GM12878 (cell line): Measurements from ENCODE around the gene MAP3K1. TPM values are rescaled to one million over a fixed set of nuclear protein-coding genes. Genes with fewer than 3 reads are reported as not detected.

Experiments used
- ATF7 ChIP-seq: fragments of 450-650 bp; IDR thresholded peaks from 2 replicates; pipeline ENCODE4 v1.6.1; 2016; ENCODE audit warnings: low read depth, mild to moderate bottlenecking
- CBFB ChIP-seq: IDR thresholded peaks from 2 replicates; pipeline ENCODE4 v1.6.1; 2016; ENCODE audit warnings: antibody characterized with exemption, low read depth
- CUX1 ChIP-seq: IDR thresholded peaks from 2 replicates; pipeline ENCODE4 v1.6.1; 2012; ENCODE audit warnings: improper control_type of control experiment, low read depth, low read length; ENCODE audit not compliant: insufficient replicate concordance
- EED ChIP-seq: sonication (generic); IDR thresholded peaks from 2 replicates; pipeline ENCODE4 v1.6.1; 2016; ENCODE audit warnings: antibody characterized with exemption, low read depth
- ESRRA ChIP-seq: IDR thresholded peaks from 2 replicates; pipeline ENCODE4 v1.6.1; 2012; ENCODE audit warnings: mild to moderate bottlenecking, low read length, improper control_type of control experiment
- HDAC6 ChIP-seq: fragments of 200-600 bp; sonication (generic); IDR thresholded peaks from one replicate; pipeline ENCODE4 v1.8.0; 2017; ENCODE audit warnings: antibody characterized with exemption; ENCODE audit not compliant: unreplicated experiment
- IKZF2 ChIP-seq, 2 experiments: fragments of 450-650 bp; IDR thresholded peaks; 2 replicates each; pipeline ENCODE4 v1.6.1; 2017; ENCODE audit warnings: mild to moderate bottlenecking in 2 of 2, moderate library complexity in 2 of 2
- RBBP5 ChIP-seq: fragments of 200-600 bp; sonication (generic); conservative IDR thresholded peaks from 2 replicates; pipeline ENCODE4 v1.6.1; 2016
- SMAD5 ChIP-seq: IDR thresholded peaks from 2 replicates; pipeline ENCODE4 v1.6.1; 2016; ENCODE audit warnings: antibody characterized with exemption, low read depth
- TARDBP ChIP-seq: IDR thresholded peaks from 2 replicates; pipeline ENCODE4 v1.6.1; 2016; ENCODE audit warnings: borderline replicate concordance
- ZNF622 ChIP-seq: fragments of 450-650 bp; IDR thresholded peaks from 2 replicates; pipeline ENCODE4 v1.6.1; 2017; ENCODE audit warnings: mild to moderate bottlenecking, inconsistent platforms
- polyA plus RNA-seq, 11 experiments: library from polyadenylated mRNA; depleted of rRNA in 4 of 11; unstranded in 6 of 11; stranded (reverse) in 5 of 11; fragments of >200 nt; fragmentation: Nextera tagmentation in 4 of 11; fragmentation: Illumina TruSeq in 1 of 11; extraction: Ambion mirVana in 4 of 11; extraction: Trizol in 1 of 11; gene quantifications; 1 replicate in 1 of 11; 2 replicates in 10 of 11; pipeline versions ENCODE4 v1.2.1 to v1.2.3, GENCODE V29; 2011 to 2016; ENCODE audit warnings: inconsistent platforms in 2 of 11, missing spikeins in 2 of 11, low read depth in 1 of 11
- total RNA-seq, 4 experiments: library from RNA; depleted of rRNA in 3 of 4; stranded (reverse); fragments of >200 nt in 3 of 4; fragmentation: Illumina TruSeq in 1 of 4; extraction: Trizol in 1 of 4; gene quantifications; 2 replicates each; pipeline versions ENCODE4 v1.2.1 to v1.2.3, GENCODE V29; 2013 to 2021
- TF ChIP-seq, protein P1 (sequence below): fragments of 450-650 bp; IDR thresholded peaks from 2 replicates; pipeline ENCODE4 v1.6.1; 2016; ENCODE audit warnings: mild to moderate bottlenecking, moderate library complexity, borderline replicate concordance
- TF ChIP-seq, protein P2 (sequence below), 3 experiments: IDR thresholded peaks in 2 of 3; conservative IDR thresholded peaks in 1 of 3; 2 replicates each; pipeline ENCODE4 v1.5.1; 2011; ENCODE audit warnings: low read depth in 3 of 3, low read length in 3 of 3, mild to moderate bottlenecking in 3 of 3, control low read depth in 2 of 3, moderate library complexity in 2 of 3, inconsistent platforms in 1 of 3, mixed read lengths in 1 of 3; ENCODE audit not compliant: control insufficient read depth in 2 of 3, insufficient read depth in 1 of 3; ENCODE audit errors: extremely low read depth in 1 of 3

MAP3K1 gene
- total and polyA plus RNA-seq, 10 of the 15 experiments (the other 5 are each of a cell fraction or from before 2014, with no cell fraction given), result 7.5 to 24.6 (median 12.6) TPM

DNA sequence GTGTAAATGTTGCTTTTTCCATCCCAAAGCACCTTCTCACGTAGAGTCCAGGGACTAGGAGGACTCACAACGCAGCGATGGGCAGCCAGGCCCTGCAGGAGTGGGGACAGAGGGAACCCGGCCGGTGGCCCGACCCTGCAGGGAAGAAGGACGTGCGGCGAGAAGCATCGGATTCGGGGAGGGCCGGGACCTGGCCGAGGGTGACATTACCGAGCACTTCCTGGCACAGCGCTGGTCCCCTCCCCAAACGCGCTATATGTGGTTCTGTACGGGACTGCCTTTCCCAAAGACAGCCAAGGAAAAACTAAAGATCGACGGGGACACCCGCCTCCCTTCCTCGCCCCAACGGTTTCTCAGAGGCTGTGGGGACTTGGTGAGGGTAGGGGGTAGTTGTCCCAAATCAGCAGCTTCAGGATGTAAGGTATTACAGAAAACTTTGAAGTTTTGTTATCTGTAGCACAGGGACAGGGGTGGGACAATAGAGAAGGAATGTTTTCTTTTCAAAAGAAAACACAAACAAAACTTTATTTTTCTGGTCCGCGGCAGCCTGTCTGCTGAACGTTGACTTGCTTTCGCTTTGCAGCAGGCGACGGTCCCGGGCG, 887 bp upstream of the MAP3K1 start (continued):
- TF ChIP-seq, protein P1, sequence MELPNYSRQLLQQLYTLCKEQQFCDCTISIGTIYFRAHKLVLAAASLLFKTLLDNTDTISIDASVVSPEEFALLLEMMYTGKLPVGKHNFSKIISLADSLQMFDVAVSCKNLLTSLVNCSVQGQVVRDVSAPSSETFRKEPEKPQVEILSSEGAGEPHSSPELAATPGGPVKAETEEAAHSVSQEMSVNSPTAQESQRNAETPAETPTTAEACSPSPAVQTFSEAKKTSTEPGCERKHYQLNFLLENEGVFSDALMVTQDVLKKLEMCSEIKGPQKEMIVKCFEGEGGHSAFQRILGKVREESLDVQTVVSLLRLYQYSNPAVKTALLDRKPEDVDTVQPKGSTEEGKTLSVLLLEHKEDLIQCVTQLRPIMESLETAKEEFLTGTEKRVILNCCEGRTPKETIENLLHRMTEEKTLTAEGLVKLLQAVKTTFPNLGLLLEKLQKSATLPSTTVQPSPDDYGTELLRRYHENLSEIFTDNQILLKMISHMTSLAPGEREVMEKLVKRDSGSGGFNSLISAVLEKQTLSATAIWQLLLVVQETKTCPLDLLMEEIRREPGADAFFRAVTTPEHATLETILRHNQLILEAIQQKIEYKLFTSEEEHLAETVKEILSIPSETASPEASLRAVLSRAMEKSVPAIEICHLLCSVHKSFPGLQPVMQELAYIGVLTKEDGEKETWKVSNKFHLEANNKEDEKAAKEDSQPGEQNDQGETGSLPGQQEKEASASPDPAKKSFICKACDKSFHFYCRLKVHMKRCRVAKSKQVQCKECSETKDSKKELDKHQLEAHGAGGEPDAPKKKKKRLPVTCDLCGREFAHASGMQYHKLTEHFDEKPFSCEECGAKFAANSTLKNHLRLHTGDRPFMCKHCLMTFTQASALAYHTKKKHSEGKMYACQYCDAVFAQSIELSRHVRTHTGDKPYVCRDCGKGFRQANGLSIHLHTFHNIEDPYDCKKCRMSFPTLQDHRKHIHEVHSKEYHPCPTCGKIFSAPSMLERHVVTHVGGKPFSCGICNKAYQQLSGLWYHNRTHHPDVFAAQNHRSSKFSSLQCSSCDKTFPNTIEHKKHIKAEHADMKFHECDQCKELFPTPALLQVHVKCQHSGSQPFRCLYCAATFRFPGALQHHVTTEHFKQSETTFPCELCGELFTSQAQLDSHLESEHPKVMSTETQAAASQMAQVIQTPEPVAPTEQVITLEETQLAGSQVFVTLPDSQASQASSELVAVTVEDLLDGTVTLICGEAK, result peak; percentile 89
- no peak for TF ChIP-seq TARDBP
- no peak for TF ChIP-seq HDAC6
- TF ChIP-seq CUX1, result no peak
- TF ChIP-seq IKZF2 (IDR thresholded peaks at IDR 0.05), result peak; percentile 16 to 31; a peak in 1 of 4 replicates
- TF ChIP-seq ZNF622, result no peak
- TF ChIP-seq RBBP5, result no peak
- TF ChIP-seq, protein P2, sequence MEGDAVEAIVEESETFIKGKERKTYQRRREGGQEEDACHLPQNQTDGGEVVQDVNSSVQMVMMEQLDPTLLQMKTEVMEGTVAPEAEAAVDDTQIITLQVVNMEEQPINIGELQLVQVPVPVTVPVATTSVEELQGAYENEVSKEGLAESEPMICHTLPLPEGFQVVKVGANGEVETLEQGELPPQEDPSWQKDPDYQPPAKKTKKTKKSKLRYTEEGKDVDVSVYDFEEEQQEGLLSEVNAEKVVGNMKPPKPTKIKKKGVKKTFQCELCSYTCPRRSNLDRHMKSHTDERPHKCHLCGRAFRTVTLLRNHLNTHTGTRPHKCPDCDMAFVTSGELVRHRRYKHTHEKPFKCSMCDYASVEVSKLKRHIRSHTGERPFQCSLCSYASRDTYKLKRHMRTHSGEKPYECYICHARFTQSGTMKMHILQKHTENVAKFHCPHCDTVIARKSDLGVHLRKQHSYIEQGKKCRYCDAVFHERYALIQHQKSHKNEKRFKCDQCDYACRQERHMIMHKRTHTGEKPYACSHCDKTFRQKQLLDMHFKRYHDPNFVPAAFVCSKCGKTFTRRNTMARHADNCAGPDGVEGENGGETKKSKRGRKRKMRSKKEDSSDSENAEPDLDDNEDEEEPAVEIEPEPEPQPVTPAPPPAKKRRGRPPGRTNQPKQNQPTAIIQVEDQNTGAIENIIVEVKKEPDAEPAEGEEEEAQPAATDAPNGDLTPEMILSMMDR (IDR thresholded peaks at IDR 0.05 in 2 of 3, conservative IDR thresholded peaks at IDR 0.05 in 1 of 3; ENCODE audit: control insufficient read depth in 2 of 3, extremely low read depth in 1 of 3, insufficient read depth in 1 of 3, low read depth in 3 of 3, low read length in 3 of 3), result peak in 2 of 3 experiments; percentile 12 to 36; a peak in 1 of 6 replicates
- no peak for TF ChIP-seq SMAD5
- TF ChIP-seq CBFB, result no peak
- no peak for TF ChIP-seq ESRRA
- no peak for TF ChIP-seq ATF7
- TF ChIP-seq EED, result peak; percentile 61
